ENCODE data around the gene WDR88. TPM values are rescaled to one million over a fixed set of nuclear protein-coding genes. Genes with fewer than 3 reads are reported as not detected.
"Not testable (repeated sequence)": the region's sequence is repeated elsewhere in the genome, so short reads cannot be mapped to it uniquely, and the experiment has no call there.

WDR88 gene
- polyA plus RNA-seq, 1 donor from 2014 or later, result 0.13 TPM

DNA sequence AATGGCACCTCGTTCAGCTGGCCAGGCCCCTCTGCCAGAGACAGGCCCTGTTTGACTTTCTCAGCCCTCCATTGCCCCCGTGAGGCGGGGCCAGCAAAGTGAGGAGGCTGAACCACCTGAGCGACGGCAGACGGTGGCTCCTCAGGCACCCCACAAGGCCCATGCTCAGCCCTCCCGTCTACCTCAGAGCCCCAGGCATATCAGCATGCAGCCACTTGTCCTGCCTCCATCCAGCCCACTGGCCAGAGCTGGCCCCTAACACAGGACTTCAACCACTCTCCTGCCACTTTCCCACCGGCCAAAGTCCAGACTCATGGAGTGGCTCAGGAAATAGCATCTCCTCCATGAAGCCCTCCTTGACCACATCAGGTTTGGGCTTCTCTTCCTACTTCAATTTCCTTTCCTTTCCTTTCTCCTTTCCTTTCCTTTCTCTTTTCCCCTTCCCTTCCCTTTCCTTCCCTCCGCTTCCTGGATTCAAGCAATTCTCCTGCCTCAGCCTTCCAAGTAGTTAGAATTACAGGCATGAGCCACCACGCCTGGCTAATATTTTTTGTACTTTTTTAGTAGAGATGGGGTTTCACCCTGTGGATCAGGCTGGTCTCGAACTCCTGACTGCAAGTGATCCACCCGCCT is 84.4 kb downstream of the WDR88 start:
- no peaks in the 10 kb centered on the region for H3K9me3 Mint-ChIP-seq
- H3K27me3 Mint-ChIP-seq, result peaks cover 10% of the 10 kb centered on the region
- peaks cover 0 to 3% (median 0%) of the 10 kb centered on the region in 3 donors for H3K4me1 Mint-ChIP-seq
- no peak overlapping the region for H3K27ac Mint-ChIP-seq
- peak overlapping the region in 1 of 4 donors; percentile 82 for H3K4me3 Mint-ChIP-seq
- no peaks in the 10 kb centered on the region for H3K36me3 Mint-ChIP-seq

- Mint-ChIP-seq H3K4me3 (no peak overlapping the region), H3K4me1 (peaks cover 0 to 3% (median 0%) of the 10 kb centered on the region in 3 donors), H3K36me3 (no peaks in the 10 kb centered on the region)
Measured at GRCh38 chr19:33217881-33218280, 86.0 kb downstream of the WDR88 start.

DNA sequence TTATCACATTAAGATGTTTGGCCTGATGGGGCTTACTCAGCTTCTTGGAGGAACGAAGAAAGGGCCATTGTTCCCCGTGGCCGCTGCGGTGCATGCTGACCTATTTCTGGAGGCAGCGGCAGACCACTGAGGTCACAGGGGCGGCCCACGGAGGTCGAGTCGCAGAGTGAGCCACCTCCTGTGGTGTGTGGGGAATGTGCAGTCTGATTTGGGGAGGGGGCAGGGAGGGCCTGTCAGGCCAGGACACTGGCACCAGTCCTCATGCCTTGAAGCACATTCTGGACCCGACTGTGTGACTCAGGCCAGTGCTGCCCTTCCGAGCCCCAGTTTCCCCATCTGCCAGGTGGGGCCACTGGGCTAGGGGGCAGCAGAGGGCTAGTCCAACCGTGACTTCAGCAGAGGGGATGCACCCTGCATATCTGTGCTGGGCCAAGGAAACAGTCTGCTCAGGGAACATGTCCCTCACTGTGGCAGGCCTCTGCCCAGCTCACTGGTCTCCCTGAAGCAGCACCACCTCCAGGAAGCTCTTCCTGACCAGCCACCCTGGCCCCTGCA is 87.4 kb downstream of the WDR88 start:
- Mint-ChIP-seq H3K36me3 (no peaks in the 10 kb centered on the region), H3K4me3 (no peak overlapping the region), H3K27me3 (peaks cover 16% of the 10 kb centered on the region), H3K9me3 (no peaks in the 10 kb centered on the region), H3K4me1 (peaks cover 0 to 3% (median 0%) of the 10 kb centered on the region in 3 donors), H3K27ac (no peak overlapping the region)

More at GRCh38 chr19:33217881-33218280, 86.0 kb downstream of the WDR88 start:
- no peaks in the 10 kb centered on the region for H3K9me3 Mint-ChIP-seq
- peaks cover 16% of the 10 kb centered on the region for H3K27me3 Mint-ChIP-seq
- H3K27ac Mint-ChIP-seq, result no peak overlapping the region

GRCh38 chr19:33220115-33220514 is 88.2 kb downstream of the WDR88 start:
- H3K4me3 Mint-ChIP-seq, result no peak overlapping the region
- H3K4me1 Mint-ChIP-seq, result peaks cover 0 to 3% (median 0%) of the 10 kb centered on the region in 3 donors
- H3K27ac Mint-ChIP-seq, result no peak overlapping the region
- no peaks in the 10 kb centered on the region for H3K9me3 Mint-ChIP-seq
- H3K36me3 Mint-ChIP-seq, result no peaks in the 10 kb centered on the region
- H3K27me3 Mint-ChIP-seq, result peaks cover 20% of the 10 kb centered on the region

GRCh38 chr19:33220735-33221134 is 88.8 kb downstream of the WDR88 start:
- no peak overlapping the region for H3K27ac Mint-ChIP-seq
- no peaks in the 10 kb centered on the region for H3K36me3 Mint-ChIP-seq
- no peak overlapping the region for H3K4me3 Mint-ChIP-seq
- H3K9me3 Mint-ChIP-seq, result no peaks in the 10 kb centered on the region
- peaks cover 0 to 3% (median 0%) of the 10 kb centered on the region in 3 donors for H3K4me1 Mint-ChIP-seq
- peaks cover 20% of the 10 kb centered on the region for H3K27me3 Mint-ChIP-seq

- Mint-ChIP-seq H3K9me3 (no peaks in the 10 kb centered on the region), H3K27ac (no peak overlapping the region), H3K4me3 (no peak overlapping the region), H3K4me1 (peaks cover 0 to 2% (median 0%) of the 10 kb centered on the region in 3 donors), H3K27me3 (peaks cover 27% of the 10 kb centered on the region), H3K36me3 (no peaks in the 10 kb centered on the region)
Measured at GRCh38 chr19:33221638-33222037, 89.7 kb downstream of the WDR88 start.

- H3K4me3 Mint-ChIP-seq, result peak overlapping the region in 1 of 4 donors; percentile 27
- H3K27me3 Mint-ChIP-seq, result peaks cover 30% of the 10 kb centered on the region
- H3K9me3 Mint-ChIP-seq, H3K4me1 Mint-ChIP-seq, H3K36me3 Mint-ChIP-seq, H3K27ac Mint-ChIP-seq: not testable (repeated sequence)
Measured at GRCh38 chr19:33222255-33222654, 90.3 kb downstream of the WDR88 start.

DNA sequence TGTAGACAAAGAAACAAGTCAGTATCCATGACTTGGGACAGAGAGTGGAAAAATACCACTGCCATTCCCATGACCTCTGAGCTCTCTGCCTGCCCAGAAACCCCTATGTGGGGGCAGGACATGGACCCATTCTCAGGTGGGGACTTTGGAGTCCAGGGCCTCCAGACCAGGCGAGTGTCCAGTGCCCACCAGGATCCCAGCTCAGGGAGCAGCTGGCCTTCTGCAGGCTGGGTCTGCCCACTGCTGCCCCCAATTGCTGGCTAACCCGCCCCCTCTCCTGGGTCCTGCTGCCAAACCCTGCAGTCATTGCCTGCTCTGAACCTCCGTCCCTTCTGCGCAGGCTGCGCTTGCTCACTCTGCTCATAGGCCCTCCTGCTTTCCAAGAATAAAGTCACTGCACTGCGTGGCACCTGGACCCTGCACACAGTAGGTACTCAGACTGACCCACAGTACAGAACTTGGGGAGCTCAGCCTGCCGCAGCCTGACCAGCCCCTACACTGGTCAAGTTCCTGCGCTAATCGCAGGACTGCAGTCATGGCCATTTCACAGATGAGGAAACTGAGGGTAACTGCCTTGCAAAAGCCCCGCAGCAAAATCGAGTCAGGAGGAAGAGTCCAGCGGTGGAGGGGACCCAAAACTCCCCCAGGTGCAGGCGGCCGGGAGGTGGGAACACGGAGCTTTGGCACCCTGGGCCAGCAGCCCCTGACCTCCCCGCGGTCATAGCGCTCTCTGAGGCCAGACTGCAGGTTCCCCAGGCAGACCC is 93.0 kb downstream of the WDR88 start:
- Mint-ChIP-seq H3K27me3 (peaks cover 48% of the 10 kb centered on the region), H3K9me3 (peaks cover 5 to 22% (median 12%) of the 10 kb centered on the region in 3 donors), H3K36me3 (no peaks in the 10 kb centered on the region), H3K27ac (no peak overlapping the region), H3K4me3 (peak overlapping the region in 1 of 4 donors; percentile 70), H3K4me1 (peaks cover 0 to 2% (median 0%) of the 10 kb centered on the region in 3 donors)

Other genes starting within 250 kb of the WDR88 start
- 11.8 TPM for gene CEP89, start 160.2 kb upstream of the WDR88 start, polyA plus RNA-seq
- 3.5 TPM for gene FAAP24, start 159.9 kb upstream of the WDR88 start, polyA plus RNA-seq
- gene RHPN2, start 67.2 kb upstream of the WDR88 start, polyA plus RNA-seq, result 3.7 TPM
- 7.0 TPM for gene GPATCH1, start 50.9 kb upstream of the WDR88 start, polyA plus RNA-seq
- gene LRP3, start 62.2 kb downstream of the WDR88 start, polyA plus RNA-seq, result not detected
- gene SLC7A10, start 93.7 kb downstream of the WDR88 start, polyA plus RNA-seq, result not detected
- gene CEBPA, start 170.4 kb downstream of the WDR88 start, polyA plus RNA-seq, result 0.15 TPM
- 15.2 TPM for gene CEBPG, start 241.6 kb downstream of the WDR88 start, polyA plus RNA-seq